GM19397 (cell line): ENCODE results near the gene BCHE.

Source experiments
- ATAC-seq: cut with Tn5 transposase; IDR thresholded peaks from one replicate; pipeline ENCODE4 v1.9.1; 2021; ENCODE audit warnings: mild to moderate bottlenecking, moderate library complexity; ENCODE audit not compliant: unreplicated experiment

Gene BCHE

GRCh38 chr3:165754219-165755007, 82.8 kb downstream of the BCHE start:
- no peak for ATAC-seq

- no peak for ATAC-seq
Observed at GRCh38 chr3:165753560-165753959, 83.7 kb downstream of the BCHE start.

GRCh38 chr3:165751637-165752036, 85.6 kb downstream of the BCHE start:
- ATAC-seq = no peak

GRCh38 chr3:165749821-165750220, 87.4 kb downstream of the BCHE start:
- ATAC-seq = no peak

- no peak for ATAC-seq
Observed at GRCh38 chr3:165749241-165749640, 88.0 kb downstream of the BCHE start.

GRCh38 chr3:165748094-165748493, 89.1 kb downstream of the BCHE start:
- no peak for ATAC-seq

GRCh38 chr3:165746874-165747273, 90.3 kb downstream of the BCHE start:
- no peak for ATAC-seq

GRCh38 chr3:165744025-165744424, 93.2 kb downstream of the BCHE start:
- no peak for ATAC-seq

- ATAC-seq = no peak
Observed at GRCh38 chr3:165742351-165742750, 94.9 kb downstream of the BCHE start.

GRCh38 chr3:165729756-165730155, 107.5 kb downstream of the BCHE start:
- ATAC-seq = no peak

GRCh38 chr3:165728924-165729323, 108.3 kb downstream of the BCHE start:
- no peak for ATAC-seq

GRCh38 chr3:165725296-165725695, 111.9 kb downstream of the BCHE start:
- ATAC-seq = no peak
